GM19193 (cell line): ENCODE results near the gene PGS1.
A peak's percentile ranks its signal among the peaks of the same experiment; 100 is the strongest.

Experiments used
- POLR2A ChIP-seq: IDR thresholded peaks from 4 replicates; pipeline ENCODE4 v1.6.1; 2011; ENCODE audit not compliant: insufficient read depth, insufficient read length; ENCODE audit errors: extremely low read depth

The PGS1 gene

GRCh38 chr17:78357672-78358537, 20.5 kb upstream of the PGS1 start:
- TF ChIP-seq POLR2A: no peak

DNA sequence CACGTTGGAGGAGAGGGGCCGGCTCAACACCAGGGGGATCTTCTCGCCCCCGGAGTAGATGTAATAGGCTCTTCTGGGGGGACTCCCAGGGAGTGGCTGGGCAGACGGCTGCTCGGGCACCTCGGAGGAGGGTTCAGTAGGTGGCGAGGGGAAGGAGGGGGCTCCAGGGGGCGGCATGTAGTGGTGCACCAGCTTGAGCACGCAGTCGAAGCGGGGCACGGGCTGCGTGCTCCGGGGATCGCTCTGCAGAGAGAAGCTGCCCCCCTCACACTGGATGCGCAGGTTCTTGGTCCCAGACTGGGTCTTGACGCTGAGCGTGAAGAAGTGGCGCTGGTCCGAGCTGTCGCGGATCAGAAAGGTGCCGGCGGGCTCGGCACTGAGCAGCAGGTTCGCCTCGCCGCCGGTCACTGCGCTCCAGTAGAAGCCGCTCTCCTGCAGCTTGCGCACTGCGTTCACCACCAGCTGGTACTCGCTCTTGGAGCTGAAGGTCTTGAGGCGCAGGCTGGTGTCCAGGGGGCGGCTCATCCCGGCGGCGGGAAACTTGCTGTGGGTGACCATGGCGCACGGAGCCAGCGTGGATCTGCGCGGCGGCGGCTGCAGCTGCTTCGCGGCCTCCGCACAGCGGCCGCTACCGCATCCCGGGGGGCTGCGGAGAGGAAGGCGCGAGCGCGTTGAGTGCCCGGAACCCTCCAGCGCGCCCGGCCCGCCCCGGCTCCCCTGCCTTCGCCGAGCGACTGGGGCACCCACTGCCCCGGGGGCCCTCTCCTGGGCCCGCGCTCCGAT, 19.7 kb upstream of the PGS1 start:
- TF ChIP-seq POLR2A: no peak

- no peak for TF ChIP-seq POLR2A
Measured at GRCh38 chr17:78359321-78359996, 19.0 kb upstream of the PGS1 start.

GRCh38 chr17:78359997-78360370, 18.5 kb upstream of the PGS1 start, which contains the start of gene SOCS3:
TSS of gene SOCS3 (minus strand) at chr17:78360077. CDS start at chr17:78359095, 982 bp downstream.
- TF ChIP-seq POLR2A: peak; percentile 97

GRCh38 chr17:78360371-78361224, 17.9 kb upstream of the PGS1 start:
- no peak for TF ChIP-seq POLR2A

GRCh38 chr17:78361225-78361701, 17.2 kb upstream of the PGS1 start:
- TF ChIP-seq POLR2A: no peak

GRCh38 chr17:78362232-78362631, 16.2 kb upstream of the PGS1 start:
- no peak for TF ChIP-seq POLR2A

GRCh38 chr17:78362671-78363070, 15.8 kb upstream of the PGS1 start:
- TF ChIP-seq POLR2A: no peak

- TF ChIP-seq POLR2A: no peak
Measured at GRCh38 chr17:78364436-78365281, 13.8 kb upstream of the PGS1 start.

DNA sequence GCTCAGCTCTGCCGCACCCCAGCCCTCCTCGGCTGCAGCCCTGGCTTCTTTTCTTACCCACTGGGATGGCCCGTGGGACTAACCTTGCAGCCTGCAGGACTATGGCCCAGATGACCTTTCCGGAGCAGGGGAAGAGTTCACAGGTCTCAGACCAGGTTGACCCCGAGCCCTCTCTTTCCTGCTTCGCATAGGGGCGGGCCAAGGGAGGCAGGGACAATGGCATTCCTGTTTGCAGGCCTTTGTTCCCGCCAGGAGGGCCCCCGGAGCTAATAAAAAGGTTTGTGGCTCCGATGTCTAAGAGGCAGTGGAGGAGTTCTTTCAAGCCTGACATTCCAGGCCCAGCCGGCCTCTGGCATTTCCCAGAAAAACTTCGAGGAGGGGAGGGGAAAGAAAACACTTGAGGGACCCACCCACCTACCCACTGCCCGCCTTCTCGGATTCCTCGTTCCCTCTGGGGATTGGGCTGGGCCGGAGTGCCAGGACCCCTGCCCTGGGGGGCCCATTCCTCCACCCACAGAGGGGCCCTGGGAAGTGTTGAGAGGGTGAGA, 12.8 kb upstream of the PGS1 start:
- TF ChIP-seq POLR2A: no peak

DNA sequence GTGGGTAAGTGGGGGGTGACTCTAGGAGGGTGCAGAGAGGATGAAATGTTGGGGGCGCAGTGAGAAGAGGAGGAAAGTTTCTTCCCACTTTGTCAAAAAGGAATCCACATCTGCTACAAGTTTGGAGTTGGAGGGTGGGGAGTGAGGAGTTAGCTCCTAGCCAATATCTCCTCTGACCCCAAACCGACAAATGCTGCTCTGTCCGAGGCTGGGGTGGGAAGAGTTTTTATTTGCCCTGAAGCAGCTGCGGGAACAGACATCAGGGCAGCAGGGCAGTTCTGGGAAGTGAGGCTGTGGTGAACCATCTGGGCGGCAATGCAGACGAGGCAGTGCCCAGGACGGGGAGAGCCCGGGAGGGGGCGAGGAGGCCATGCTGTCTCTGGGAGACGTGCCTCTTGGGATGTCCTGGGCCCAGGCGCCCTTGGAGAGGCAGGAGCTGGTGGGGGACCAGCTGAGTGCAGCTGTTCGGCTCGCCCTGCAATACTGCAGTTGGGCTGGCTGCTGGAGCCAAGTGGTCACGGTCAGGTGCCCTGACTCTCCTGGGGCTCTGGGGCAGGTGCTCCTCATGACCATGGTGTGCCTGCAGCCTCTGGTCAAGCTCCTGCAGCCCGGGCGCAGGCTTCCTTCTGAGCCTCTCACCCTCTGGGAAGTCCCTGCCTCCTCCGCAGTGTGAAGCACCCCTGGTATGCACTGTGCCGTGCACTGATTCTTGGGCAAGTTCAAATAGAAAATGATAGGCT, 12.2 kb upstream of the PGS1 start:
- no peak for TF ChIP-seq POLR2A

DNA sequence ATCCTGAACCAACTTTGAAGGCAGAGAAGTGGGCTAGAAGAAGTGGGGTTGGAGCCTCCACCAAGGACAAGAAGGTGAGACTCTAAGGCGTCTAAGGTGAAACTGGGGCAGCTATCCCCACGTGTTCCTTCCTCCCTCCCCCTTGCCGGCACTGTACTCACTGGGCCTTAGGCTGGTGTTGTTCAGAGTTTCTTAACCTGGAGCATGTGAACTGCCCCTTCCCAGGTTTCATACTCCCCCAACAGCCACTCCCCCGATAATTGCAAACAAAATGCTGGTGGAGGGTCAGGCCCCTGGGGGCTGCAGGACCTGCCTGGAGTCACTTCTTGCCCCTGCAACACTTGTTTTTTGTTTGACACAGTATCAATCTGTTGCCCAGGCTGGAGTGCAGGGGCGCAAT, 11.3 kb upstream of the PGS1 start:
- no peak for TF ChIP-seq POLR2A
